Esophagus muscularis mucosa (tissue), 3 donors: ENCODE measurements around the gene STRBP.

Experiments used
- EP300 ChIP-seq: sonication (generic); formaldehyde crosslinking; IDR thresholded peaks from one replicate; pipeline ENCODE4 v1.6.1; 2017; ENCODE audit warnings: antibody characterized with exemption
- TF ChIP-seq, protein P1 (sequence below), 3 experiments: fragments of 200-600 bp in 2 of 3; fragments of 450-650 bp in 1 of 3; sonication (generic) in 2 of 3; IDR thresholded peaks; one replicate each; pipeline ENCODE4 v1.5.1; 2017 to 2019; ENCODE audit warnings: antibody characterized with exemption in 3 of 3, mild to moderate bottlenecking in 2 of 3, moderate library complexity in 1 of 3

DNA sequence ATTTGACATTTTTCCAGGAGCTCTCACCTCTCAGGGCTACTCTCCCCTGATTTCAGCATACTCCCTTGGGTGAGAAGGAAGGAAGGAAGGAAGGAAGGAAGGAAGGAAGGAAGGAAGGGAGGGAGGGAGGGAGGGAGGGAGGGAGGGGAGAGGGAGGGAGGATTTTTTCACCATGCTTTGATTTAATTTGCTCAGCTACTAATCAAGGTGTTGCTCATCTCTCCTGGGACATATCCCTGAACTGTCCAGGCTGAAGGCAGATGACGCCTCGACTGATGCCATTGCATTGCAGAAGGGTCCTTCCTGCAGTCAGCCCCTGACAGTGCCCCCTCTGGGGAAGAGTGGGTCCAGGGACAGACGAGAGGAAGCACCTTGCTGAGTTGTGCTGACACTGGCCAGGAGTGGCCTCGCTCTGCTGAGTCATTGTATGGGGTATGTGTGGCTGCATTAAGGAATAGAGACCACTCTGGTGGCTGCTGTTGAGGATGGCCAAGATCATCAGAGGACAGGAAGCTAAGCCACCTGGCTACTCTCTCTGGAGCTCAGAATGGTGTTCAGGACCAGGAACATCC lies 44.0 kb upstream of the STRBP start:
- TF ChIP-seq, protein P1, sequence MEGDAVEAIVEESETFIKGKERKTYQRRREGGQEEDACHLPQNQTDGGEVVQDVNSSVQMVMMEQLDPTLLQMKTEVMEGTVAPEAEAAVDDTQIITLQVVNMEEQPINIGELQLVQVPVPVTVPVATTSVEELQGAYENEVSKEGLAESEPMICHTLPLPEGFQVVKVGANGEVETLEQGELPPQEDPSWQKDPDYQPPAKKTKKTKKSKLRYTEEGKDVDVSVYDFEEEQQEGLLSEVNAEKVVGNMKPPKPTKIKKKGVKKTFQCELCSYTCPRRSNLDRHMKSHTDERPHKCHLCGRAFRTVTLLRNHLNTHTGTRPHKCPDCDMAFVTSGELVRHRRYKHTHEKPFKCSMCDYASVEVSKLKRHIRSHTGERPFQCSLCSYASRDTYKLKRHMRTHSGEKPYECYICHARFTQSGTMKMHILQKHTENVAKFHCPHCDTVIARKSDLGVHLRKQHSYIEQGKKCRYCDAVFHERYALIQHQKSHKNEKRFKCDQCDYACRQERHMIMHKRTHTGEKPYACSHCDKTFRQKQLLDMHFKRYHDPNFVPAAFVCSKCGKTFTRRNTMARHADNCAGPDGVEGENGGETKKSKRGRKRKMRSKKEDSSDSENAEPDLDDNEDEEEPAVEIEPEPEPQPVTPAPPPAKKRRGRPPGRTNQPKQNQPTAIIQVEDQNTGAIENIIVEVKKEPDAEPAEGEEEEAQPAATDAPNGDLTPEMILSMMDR (IDR thresholded peaks at IDR 0.05) = no peak
- TF ChIP-seq EP300 = no peak
